Heart right ventricle (tissue), 16 donors: ENCODE measurements around the gene HIPK3. TPM values are rescaled to one million over a fixed set of nuclear protein-coding genes. Genes with fewer than 3 reads are reported as not detected.
"Not testable (repeated sequence)": the region's sequence is repeated elsewhere in the genome, so short reads cannot be mapped to it uniquely, and the experiment has no call there.

Experiments
- ATAC-seq, 8 donors: fragments of 200-7000 bp; cut with Tn5 transposase; one replicate each; pipeline ENCODE4 v1.9.1; 2020; ENCODE audit warnings: mild to moderate bottlenecking in 8 of 8, moderate library complexity in 8 of 8, moderate number of reproducible peaks in 1 of 8
- DNase-seq, 2 donors: peaks; one replicate each; pipeline ENCODE4 v3.0.0-alpha.2; 2020
- H3K27ac ChIP-seq, 10 donors: fragments of 200-600 bp; sonication (generic) in 2 of 10; one replicate each; pipeline versions ENCODE4 v1.5.0 to v1.8.0; 2020 to 2022; ENCODE audit warnings: mild to moderate bottlenecking in 3 of 10
- H3K27me3 ChIP-seq, 7 donors: fragments of 200-600 bp; one replicate each; pipeline ENCODE4 v1.8.0; 2021 to 2022; ENCODE audit warnings: mild to moderate bottlenecking in 2 of 7
- H3K36me3 ChIP-seq, 9 donors: fragments of 200-600 bp; sonication (generic) in 1 of 9; one replicate each; pipeline versions ENCODE4 v1.5.0 to v1.8.0; 2020 to 2022; ENCODE audit warnings: mild to moderate bottlenecking in 2 of 9
- H3K4me1 ChIP-seq, 9 donors: fragments of 200-600 bp; sonication (generic) in 1 of 9; one replicate each; pipeline versions ENCODE4 v1.5.0 to v1.8.0; 2020 to 2022; ENCODE audit warnings: mild to moderate bottlenecking in 4 of 9
- H3K4me3 ChIP-seq, 10 donors: fragments of 200-600 bp; sonication (generic) in 2 of 10; one replicate each; pipeline versions ENCODE4 v1.5.0 to v1.8.0; 2020 to 2022; ENCODE audit warnings: mild to moderate bottlenecking in 7 of 10, moderate library complexity in 2 of 10
- H3K9me3 ChIP-seq, 11 donors: fragments of 200-600 bp in 10 of 11; sonication (generic) in 2 of 11; one replicate each; pipeline versions ENCODE4 v1.5.0 to v1.8.0; 2013 to 2022; ENCODE audit warnings: mild to moderate bottlenecking in 2 of 11, control low read depth in 1 of 11, moderate library complexity in 1 of 11
- WGBS, 2 donors: extraction: QIAGEN DNeasy Blood & Tissue Kit; methylation state at CpG; one replicate each; pipeline ENCODE4 v1.1.7; 2013; ENCODE audit warnings: inconsistent platforms in 1 of 2; 5-methylcytosine and 5-hydroxymethylcytosine counted together
- intact Hi-C, 10 donors: fragments of 100-400 bp; cut with DNase I; formaldehyde crosslinking; loops; one replicate each; pipeline versions ENCODE4 v1.11.1 to v1.14.2; 2022
- polyA plus RNA-seq, 2 donors: library from polyadenylated mRNA; stranded (reverse); fragments of 200-250 nt; gene quantifications; one replicate each; pipeline ENCODE4 v1.2.3, GENCODE V29; 2013
- total RNA-seq, 10 donors: library from RNA; stranded (reverse); fragmentation: NEBNext Ultra II Directional in 3 of 10; extraction: Animal tissue kit (Norgen Biotek cat#: 25700) in 3 of 10; gene quantifications; one replicate each; pipeline versions ENCODE4 v1.2.1 to v1.2.4, GENCODE V29; 2021 to 2023
- TF ChIP-seq, protein P1 (sequence below), 9 donors: fragments of 200-600 bp; sonication (generic) in 2 of 9; IDR thresholded peaks; one replicate each; pipeline versions ENCODE4 v1.5.0 to v1.8.0; 2021 to 2022; ENCODE audit warnings: antibody characterized with exemption in 9 of 9, mild to moderate bottlenecking in 5 of 9, moderate library complexity in 1 of 9
- donor health status: Arrhythmogenic right ventricular cardiomyopathy.
- donor health status: ischemic (EF 13 %, LVEDD 7.1; RV severe dilation, severe dysfunction).
- donor health status: healthy with polysubstance abuse.
- donor health status: DM: no; HTN: yes; CAD: no.
- donor health status: DM: no; HTN: no; CAD: no.
- donor health status: ischemic (EF 25% LVEDD 6.9; RV normal size, moderate dysfunction).
- donor health status: ischemic (EF 25% LVEDD 5.7; RV mildly dilated, moderate dysfunction).
- donor health status: healthy.
- donor health status: DM: yes; HTN: yes; CAD: no.
- donor health status: Ischemic cardiomyopathy.
- donor health status: ischemic (EF 35%, LVEDD 5.7; RV mildly dilated, moderate dysfunction).
- donor health status: nonischemic (EF 11% LVEDD 7.7; RV severe dilation, severe dysfunction).
- donor health status: DM: yes; HTN: yes; CAD: no.
- donor health status: PGD.
- donor health status: ischemic (EF 29% LVEDD 5.4; RV normal size, mild dysfunction).
- donor health status: nonischemic (EF 23%, LVEDD 6.1; RV moderate dilation, normal function).

HIPK3 gene
- total and polyA plus RNA-seq, 12 donors: 15.9 to 334 (median 276) TPM

DNA sequence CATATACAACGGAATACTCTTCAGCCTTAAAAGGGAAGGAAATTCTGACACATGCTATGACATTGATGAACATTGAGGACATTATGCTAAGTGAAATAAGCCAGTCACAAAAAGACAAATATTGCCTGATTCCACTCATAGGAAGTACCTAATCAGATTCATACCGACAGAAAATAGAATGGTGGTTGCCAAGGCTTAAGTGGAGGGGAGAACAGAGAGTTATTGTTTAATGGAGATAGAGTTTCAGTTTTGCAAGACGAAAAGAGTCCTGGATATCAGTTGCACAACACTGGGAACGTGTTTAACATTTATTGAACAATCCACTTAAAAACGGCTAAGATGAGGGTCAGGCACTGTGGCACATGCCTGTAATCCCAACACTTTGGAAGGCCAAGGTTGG, 45.6 kb upstream of the HIPK3 start:
- H3K27me3 ChIP-seq: no peaks in the 10 kb centered on the region
- TF ChIP-seq, protein P1, sequence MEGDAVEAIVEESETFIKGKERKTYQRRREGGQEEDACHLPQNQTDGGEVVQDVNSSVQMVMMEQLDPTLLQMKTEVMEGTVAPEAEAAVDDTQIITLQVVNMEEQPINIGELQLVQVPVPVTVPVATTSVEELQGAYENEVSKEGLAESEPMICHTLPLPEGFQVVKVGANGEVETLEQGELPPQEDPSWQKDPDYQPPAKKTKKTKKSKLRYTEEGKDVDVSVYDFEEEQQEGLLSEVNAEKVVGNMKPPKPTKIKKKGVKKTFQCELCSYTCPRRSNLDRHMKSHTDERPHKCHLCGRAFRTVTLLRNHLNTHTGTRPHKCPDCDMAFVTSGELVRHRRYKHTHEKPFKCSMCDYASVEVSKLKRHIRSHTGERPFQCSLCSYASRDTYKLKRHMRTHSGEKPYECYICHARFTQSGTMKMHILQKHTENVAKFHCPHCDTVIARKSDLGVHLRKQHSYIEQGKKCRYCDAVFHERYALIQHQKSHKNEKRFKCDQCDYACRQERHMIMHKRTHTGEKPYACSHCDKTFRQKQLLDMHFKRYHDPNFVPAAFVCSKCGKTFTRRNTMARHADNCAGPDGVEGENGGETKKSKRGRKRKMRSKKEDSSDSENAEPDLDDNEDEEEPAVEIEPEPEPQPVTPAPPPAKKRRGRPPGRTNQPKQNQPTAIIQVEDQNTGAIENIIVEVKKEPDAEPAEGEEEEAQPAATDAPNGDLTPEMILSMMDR (IDR thresholded peaks at IDR 0.05): no peak
- no peak for DNase-seq
- H3K36me3 ChIP-seq: no peaks in the 10 kb centered on the region
- no peaks in the 10 kb centered on the region for H3K9me3 ChIP-seq
- 62 to 65% methylated on average over 5 of the region's 5 CpGs for WGBS, 2 donors
- intact Hi-C loops: no loop called here
- peaks cover 0 to 54% (median 4%) of the 10 kb centered on the region in 9 donors for H3K4me1 ChIP-seq
- peak overlapping the region in 1 of 10 donors; percentile 5 for H3K4me3 ChIP-seq
- no peak for ATAC-seq
- peak overlapping the region in 1 of 10 donors; percentile 64 for H3K27ac ChIP-seq

DNA sequence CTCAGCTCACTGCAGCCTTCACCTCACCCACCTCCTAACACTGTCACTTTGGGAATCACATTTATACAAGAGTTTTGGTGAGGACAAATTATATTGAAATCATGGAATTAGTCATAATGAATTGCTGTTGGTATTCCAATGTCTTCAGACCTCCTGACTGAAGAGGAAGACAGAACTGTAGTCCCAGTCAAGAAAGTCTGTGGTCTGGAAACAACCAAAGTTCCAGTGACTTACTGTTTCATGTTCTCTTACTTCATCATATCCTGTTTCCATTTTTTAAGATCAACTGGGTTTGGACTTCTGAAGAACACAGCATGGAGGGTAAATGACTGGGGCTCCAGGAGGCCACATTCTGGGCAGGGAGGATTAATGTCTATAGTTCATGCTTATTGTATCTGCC, 43.0 kb upstream of the HIPK3 start:
- intact Hi-C loops: no loop called here
- Histone ChIP-seq H3K27me3 (no peaks in the 10 kb centered on the region), H3K9me3 (no peaks in the 10 kb centered on the region), H3K27ac (peak overlapping the region in 1 of 10 donors; percentile 38), H3K4me1 (peaks cover 0 to 35% (median 0%) of the 10 kb centered on the region in 9 donors), H3K4me3 (no peak overlapping the region), H3K36me3 (no peaks in the 10 kb centered on the region)
- TF ChIP-seq, protein P1 (IDR thresholded peaks at IDR 0.05): no peak
- ATAC-seq (no peak), DNase-seq (no peak)

DNA sequence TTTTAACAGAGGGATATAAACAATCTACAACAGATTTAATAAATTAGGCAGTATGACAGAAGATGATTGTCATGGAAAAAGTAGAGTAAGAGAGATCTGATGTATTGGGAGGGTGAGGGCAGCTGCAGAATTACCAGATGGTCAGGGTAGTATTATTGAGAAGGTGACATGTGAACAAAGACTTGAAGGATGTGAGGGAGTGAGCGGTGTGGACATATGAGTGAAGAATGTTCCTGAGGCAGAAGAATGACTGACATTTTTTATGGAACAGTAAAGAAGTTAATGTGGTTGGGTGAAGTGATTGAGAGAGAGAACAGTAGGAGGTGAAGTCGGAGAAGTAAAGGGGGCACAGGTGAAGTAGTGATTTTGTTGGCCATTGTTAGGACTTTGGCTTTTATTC, 42.4 kb upstream of the HIPK3 start:
- Histone ChIP-seq H3K36me3 (no peaks in the 10 kb centered on the region), H3K4me1 (peaks cover 0 to 33% (median 0%) of the 10 kb centered on the region in 9 donors), H3K4me3 (no peak overlapping the region), H3K27me3 (no peaks in the 10 kb centered on the region), H3K27ac (peak overlapping the region in 1 of 10 donors; percentile 38), H3K9me3 (no peaks in the 10 kb centered on the region)
- intact Hi-C loops: loop anchor here in 1 of 10 donors (5.0 kb wide), 1 partner anchor 412 kb away; no protein-coding TSS in a partner anchor
- TF ChIP-seq, protein P1 (IDR thresholded peaks at IDR 0.05): no peak
- 62 to 78% methylated on average over 2 of the region's 2 CpGs for WGBS, 2 donors
- no peak for ATAC-seq
- no peak for DNase-seq

DNA sequence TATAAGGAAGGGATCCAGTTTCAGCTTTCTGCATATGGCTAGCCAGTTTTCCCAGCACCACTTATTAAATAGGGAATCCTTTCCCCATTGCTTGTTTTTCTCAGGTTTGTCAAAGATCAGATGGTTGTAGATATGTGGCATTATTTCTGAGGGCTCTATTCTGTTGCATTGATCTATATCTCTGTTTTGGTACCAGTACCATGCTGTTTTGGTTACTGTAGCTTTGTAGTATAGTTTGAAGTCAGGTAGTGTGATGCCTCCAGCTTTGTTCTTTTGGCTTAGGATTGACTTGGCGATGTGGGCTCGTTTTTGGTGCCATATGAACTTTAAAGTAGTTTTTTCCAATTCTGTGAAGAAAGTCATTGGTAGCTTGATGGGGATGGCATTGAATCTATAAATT, 40.5 kb upstream of the HIPK3 start:
- not testable (repeated sequence) for DNase-seq, H3K4me3 ChIP-seq, H3K27me3 ChIP-seq, H3K9me3 ChIP-seq, ATAC-seq, H3K36me3 ChIP-seq, H3K27ac ChIP-seq
- intact Hi-C loops: loop anchor here in 1 of 10 donors (5.0 kb wide), 1 partner anchor 414 kb away; no protein-coding TSS in a partner anchor
- H3K4me1 ChIP-seq: peaks cover 0 to 30% (median 0%) of the 10 kb centered on the region in 9 donors
- WGBS, 2 donors: 56 to 74% methylated on average over 2 of the region's 2 CpGs

DNA sequence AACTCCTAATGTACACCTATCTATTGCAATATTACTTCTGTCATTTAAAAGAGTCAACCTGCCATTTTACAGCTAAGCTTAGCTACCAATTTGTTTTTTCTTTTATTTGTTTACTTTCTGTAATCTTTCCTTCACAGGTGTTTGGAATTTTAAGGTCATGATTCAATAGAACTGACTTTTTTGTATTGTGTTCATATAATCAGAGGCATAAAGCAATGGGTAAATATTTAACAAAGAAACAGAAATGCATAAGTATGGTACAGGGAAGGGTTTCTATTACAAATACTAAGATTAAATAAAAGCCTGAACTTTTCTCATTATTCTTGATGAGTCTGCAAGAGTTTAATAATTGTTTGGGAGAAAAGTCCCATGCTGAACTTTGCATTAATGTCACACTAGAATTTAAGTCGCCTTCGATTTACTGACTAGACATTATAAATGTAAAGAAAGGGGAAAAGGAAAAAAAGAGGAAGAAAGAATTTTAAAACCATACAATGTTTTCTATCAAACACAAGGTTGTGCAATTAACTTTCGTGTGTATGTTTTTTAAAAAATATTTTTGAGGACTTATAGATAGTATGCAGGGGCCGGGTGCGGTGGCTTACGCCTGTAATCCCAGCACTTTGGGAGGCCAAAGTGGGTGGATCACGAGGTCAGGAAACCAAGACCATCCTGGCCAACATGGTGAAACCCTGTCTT, 35.0 kb upstream of the HIPK3 start:
- H3K9me3 ChIP-seq: no peaks in the 10 kb centered on the region
- no peak overlapping the region for H3K4me3 ChIP-seq
- TF ChIP-seq, protein P1 (IDR thresholded peaks at IDR 0.05): no peak
- ATAC-seq (no peak), DNase-seq (no peak)
- peak overlapping the region in 1 of 10 donors; percentile 15 for H3K27ac ChIP-seq
- H3K36me3 ChIP-seq: no peaks in the 10 kb centered on the region
- 87 to 92% methylated on average over 7 of the region's 7 CpGs for WGBS, 2 donors
- no peaks in the 10 kb centered on the region for H3K27me3 ChIP-seq
- H3K4me1 ChIP-seq: peaks cover 0 to 9% (median 0%) of the 10 kb centered on the region in 9 donors
- intact Hi-C loops: no loop called here
